ENCODE data around the gene UBE2Z.
"Not testable (repeated sequence)": the region's sequence is repeated elsewhere in the genome, so short reads cannot be mapped to it uniquely, and the experiment has no call there.

The UBE2Z gene

DNA sequence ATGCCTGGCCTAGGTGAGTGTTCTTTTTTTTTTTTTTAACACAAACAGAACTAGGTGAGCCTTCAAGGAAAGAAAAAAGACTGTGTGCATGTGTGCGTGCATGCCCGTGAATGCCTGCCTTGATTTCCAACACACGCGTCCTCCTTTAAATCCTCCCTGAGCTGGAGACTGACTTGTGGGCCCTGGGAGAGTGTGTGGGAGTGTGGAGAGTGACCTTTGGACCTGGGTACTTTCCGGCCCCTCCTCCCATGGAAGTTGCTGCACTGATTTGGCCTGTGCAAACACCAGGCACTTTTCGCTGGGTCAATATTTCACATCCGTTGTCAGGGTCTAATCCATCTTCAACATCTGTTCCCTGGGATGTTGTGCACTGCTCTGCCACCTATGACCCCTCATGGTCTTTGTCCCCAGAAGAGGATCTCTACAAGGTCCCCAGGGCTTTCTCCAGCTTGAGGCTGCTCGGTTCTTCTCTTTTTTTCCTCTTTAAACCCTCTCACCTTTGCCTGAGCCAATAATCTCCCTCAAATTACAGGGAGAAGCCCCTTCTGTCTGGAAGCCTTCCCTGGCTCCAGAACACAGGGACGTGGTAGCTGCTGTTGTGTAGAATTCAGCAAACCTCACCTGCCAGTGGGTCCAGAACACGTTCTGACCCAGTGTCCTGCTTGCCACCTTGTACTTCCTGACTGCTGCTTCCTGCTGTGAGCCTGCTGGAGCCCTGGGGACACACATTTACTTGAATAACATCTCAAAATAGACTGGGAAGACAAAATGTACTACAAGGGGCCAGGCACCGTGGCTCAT is 36.5 kb upstream of the UBE2Z start:
- TF ChIP-seq, protein P1, sequence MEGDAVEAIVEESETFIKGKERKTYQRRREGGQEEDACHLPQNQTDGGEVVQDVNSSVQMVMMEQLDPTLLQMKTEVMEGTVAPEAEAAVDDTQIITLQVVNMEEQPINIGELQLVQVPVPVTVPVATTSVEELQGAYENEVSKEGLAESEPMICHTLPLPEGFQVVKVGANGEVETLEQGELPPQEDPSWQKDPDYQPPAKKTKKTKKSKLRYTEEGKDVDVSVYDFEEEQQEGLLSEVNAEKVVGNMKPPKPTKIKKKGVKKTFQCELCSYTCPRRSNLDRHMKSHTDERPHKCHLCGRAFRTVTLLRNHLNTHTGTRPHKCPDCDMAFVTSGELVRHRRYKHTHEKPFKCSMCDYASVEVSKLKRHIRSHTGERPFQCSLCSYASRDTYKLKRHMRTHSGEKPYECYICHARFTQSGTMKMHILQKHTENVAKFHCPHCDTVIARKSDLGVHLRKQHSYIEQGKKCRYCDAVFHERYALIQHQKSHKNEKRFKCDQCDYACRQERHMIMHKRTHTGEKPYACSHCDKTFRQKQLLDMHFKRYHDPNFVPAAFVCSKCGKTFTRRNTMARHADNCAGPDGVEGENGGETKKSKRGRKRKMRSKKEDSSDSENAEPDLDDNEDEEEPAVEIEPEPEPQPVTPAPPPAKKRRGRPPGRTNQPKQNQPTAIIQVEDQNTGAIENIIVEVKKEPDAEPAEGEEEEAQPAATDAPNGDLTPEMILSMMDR (IDR thresholded peaks at IDR 0.05; ENCODE audit: low read depth, low read length, missing control alignments) = no peak
- H3K4me3 ChIP-seq (replicated peaks; ENCODE audit: low read depth, low read length) = no peak overlapping the region
- no peak for DNase-seq (ENCODE audit: extremely low read depth, low read depth)

DNA sequence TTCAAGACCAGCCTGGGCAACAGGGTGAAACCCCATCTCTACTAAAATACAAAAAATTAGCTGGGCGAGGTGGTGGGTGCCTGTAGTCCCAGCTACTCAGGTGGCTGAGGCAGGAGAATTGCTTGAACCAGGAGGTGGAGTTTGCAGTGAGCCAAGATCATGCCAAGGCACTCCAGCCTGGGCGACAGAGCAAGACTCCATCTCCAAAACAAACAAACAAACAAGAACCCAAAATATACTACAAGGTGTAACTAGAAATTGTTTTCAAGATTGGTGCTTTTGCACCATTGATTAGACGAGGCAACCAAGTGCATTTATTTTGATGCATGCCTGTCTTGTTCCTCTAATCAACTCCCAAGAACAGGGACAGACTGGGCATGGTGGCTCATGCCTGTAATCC is 35.8 kb upstream of the UBE2Z start:
- not testable (repeated sequence) for DNase-seq (ENCODE audit: extremely low read depth, low read depth); H3K4me3 ChIP-seq (replicated peaks; ENCODE audit: low read depth, low read length)

DNA sequence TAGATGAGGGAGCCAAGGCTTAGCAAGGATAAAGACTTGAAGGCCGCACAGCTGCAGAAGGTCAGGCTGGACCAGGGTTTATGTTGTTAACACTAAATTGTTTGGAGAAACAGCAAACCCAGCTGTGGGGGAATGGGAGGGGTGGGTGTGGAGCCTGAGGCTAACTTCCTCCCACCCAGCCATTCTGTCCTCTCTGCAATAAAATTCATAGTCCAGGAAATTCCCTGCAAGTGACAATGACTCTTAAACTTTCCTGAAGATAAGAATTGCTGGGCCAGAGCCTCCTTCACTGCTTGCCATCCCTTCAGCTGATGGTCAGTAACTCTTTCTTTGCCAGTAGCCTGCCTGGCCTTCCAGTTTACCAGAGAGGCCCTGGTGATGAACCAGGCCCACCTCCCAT is 35.0 kb upstream of the UBE2Z start:
- TF ChIP-seq, protein P1 (IDR thresholded peaks at IDR 0.05; ENCODE audit: low read depth, low read length, missing control alignments) = no peak
- DNase-seq (ENCODE audit: extremely low read depth, low read depth) = no peak
- no peak overlapping the region for H3K4me3 ChIP-seq (replicated peaks; ENCODE audit: low read depth, low read length)

DNA sequence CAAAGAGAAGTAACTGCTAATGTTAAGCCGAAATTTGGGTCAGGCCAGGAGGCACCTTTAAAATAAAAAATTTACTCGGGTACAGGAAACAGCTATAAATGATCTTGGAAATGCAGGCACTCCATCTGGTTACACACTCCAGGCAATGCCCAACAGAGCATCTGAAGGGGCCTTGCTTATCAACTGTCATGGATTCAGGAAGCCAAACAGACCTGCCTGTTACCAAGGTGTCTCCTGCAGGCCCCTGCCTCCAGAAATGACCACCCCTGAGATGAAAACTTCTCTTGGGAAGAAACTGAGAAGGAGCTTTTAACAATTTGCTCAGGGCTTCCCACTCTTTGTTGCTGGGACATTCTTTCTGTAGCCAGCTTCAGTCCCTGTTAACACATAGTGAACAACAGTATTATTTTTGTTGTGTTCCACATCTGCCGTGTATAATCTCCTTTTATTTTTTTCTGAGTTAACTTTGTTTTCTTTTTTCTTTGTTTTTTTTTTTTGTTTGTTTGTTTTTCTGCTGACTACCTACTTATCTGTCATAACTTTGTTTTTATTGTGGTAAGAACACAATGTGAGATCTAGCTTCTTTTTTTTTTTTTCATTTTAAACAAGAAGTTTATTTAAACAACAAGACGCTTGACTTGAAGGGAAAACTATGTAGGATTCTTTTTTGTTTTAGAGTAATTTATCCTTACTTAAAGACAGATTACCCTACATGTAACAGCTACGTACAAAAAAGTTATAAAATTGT is 34.3 kb upstream of the UBE2Z start:
- H3K4me3 ChIP-seq (replicated peaks; ENCODE audit: low read depth, low read length) = no peak overlapping the region
- TF ChIP-seq, protein P1 (IDR thresholded peaks at IDR 0.05; ENCODE audit: low read depth, low read length, missing control alignments) = no peak

DNA sequence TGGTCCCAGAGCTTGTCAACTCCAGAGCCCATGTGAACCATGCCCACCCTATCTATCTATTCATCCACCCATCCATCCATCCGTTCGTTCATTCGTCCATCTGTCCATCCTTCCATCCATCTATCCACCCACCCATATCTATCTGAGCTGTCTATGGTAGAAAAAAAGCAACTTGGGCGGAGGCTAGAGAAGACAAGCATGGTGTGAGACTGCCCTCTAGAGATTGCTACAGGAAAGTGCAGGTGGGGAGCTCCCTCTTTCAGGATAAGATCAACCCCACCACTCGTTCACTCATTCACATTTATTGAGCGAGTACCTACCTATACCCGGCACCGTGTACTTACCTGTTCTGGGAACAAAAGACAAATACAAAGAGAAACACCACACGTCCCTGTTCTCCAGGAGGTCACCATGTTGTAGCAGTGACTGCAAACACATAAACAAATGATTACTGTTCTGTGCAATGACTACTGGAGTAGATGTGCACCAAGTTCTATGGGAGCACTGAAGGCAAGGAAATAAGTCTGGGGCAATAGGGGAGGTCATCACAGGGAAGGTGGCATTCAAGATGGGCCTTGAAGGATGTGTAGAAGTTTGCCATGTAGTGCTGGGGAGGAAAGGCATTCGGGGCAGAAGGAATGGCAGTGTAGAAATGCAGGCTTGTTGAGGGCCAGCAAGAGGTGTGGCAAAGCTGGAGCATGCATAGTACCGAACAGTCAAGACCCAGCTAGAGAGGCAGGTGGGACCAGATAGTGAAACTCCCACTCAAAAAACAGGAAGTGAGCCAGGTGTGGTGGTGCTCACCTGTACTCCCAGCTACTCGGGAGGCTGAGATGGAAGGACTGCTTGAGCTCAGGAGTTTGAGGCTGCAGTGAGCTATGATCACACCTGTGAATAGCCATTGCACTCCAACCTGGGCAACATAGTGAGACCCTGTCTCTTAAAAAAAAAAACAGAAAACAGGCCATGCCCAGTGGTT is 29.0 kb upstream of the UBE2Z start:
- DNase-seq (ENCODE audit: extremely low read depth, low read depth) = peak; percentile 58
- no peak overlapping the region for H3K4me3 ChIP-seq (replicated peaks; ENCODE audit: low read depth, low read length)
- TF ChIP-seq, protein P1 (IDR thresholded peaks at IDR 0.05; ENCODE audit: low read depth, low read length, missing control alignments) = peak; percentile 93

More for the DNA sequence above, 34.3 kb upstream of the UBE2Z start:
- DNase-seq (ENCODE audit: extremely low read depth, low read depth) = no peak

DNA sequence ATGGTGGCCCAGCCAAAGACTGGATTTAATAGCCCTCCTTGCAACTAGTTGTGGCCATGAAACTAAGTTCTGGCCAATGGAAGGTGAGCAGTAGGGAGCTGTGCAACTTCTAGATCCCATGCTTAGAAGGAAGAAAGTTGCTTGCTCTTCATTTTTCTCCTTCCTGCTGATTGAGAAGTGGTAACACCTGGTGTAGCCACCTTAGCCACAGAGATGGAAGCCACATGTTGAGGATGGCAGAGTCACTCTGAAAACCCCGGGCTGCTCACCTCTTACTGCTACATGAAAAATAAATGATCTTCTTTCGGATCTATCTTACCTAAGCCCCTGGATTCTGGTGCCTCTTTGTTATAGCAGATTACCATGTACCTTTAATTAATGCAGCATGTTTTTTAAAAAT is 25.9 kb upstream of the UBE2Z start:
- no peak for DNase-seq (ENCODE audit: extremely low read depth, low read depth)
- no peak overlapping the region for H3K4me3 ChIP-seq (replicated peaks; ENCODE audit: low read depth, low read length)
- TF ChIP-seq, protein P1 (IDR thresholded peaks at IDR 0.05; ENCODE audit: low read depth, low read length, missing control alignments) = no peak

All from HFF-Myc (cell line).